DMS79 (cell line): ENCODE results near the gene ATG7.
"Not testable (repeated sequence)": the region's sequence is repeated elsewhere in the genome, so short reads cannot be mapped to it uniquely, and the experiment has no call there.

Experiments used
- DNase-seq: peaks from one replicate; lab custom pipeline; 2025; lab: John Stamatoyannopoulos, UW

The ATG7 gene

DNA sequence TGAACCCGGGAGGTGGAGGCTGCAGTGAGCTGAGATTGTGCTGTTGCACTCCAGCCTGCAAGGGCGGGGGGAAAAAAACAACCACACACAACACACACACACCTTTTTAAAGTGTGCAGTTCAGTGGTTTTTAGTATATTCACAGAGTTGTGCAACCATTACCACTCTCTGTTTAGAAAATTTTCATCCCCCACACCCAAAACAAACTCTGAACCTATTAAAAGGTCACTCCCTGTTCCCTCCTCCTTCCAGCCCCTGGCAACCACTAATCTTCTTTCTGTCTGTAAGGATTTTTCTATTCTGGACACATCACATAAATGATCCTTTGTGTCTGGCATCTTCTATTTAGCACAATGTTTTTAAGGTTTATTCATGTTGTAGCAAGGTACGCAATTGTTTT lies 159.1 kb downstream of the ATG7 start:
- no peak for DNase-seq

DNA sequence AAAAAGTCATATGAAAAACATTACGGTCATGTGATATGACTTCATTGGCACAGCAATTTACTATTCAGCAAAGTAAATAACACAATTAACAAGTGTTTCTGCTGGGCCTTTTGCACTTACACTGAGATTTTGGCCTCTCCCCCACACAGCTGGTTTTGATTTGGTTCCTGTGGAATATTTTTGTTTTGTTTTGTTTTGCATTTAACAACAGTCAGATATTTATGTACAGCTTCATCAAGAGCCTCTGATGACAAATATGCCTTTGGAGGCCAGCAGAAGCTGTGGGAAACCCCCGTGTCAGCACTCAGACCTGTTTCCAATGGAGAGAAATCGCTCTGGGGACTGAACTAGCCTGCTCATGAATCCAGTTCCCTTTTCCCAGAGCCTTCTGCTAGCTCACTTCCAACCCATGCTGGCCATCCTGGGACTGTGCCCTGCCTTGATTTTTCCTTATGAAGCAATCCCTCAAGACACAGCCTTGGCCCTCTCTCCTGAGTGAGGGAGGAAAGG lies 161.9 kb downstream of the ATG7 start:
- no peak for DNase-seq

DNA sequence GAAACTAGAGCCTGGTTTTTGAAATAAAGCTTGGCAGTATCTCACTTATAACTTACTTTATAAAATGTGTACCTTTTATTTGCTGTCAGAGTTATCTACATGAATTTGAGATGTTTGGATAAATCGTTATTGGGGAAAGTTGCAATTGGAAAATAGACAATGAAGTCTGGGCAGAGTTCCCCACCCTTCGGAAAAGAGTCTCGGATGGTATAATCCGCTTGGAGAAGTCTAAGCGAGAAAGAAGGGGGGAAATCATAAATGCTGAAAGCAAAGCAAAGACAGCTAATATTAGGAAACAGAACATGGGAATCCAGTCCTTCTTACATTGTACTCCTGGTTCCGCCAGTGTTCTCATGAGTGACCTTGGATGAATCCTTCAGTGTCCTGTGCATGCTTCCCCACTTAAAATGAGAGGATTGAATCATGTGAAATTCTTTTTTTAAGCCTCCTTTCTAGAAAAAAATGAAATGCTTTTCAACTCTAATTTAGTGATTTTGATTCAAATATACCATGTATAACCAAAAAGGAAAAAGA lies 162.4 kb downstream of the ATG7 start:
- DNase-seq: no peak

DNA sequence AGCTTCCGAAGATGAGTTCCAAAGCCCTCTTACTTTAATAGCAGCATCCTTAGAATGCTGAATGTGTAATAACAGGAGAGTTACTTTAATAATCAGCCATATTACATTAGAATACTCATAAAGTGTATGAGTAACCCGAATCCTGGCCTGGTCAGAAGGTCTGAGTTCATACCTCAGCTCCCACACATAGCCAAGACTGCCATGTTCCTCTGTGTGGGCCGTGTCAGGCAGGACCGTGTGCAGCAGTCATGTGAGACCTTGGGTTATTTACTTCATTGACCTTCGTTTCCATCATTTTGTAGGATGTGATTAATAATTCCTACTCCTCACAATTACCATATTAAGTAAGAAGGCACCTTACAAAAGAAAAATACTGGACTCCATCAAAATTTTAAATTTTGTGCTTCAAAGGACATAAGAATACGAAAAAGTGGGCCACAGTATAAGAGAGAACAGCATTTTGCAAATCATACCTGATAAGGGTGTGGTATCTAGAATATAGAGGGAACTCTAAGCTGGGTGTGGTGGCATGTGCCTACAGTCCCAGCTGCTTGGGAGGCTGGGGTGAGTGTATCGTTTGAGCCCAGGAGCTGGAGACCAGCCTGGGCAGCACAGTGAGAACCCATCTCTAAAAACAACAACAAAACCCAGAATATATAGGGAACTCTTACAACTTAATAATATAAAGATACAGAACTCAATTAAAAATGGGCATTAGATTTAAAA lies 163.4 kb downstream of the ATG7 start:
- no peak for DNase-seq

DNA sequence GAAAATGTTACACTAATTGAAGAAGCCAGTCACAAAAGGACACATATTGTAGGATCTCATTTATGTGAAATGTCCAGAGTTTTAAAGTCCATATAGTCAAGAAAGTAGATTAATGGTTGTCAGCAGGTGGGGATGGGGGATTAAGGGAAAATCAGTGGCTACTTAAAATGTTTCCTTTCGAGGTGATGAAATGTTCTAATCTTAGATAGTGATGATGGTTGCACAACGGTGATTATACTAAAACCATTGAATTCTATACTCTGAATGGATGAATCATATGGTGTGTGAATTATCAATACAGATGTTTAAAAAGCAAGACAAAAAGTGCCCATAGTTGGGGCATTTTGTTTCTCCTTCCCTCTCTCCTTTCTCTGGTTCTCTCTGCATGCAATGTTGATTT lies 164.6 kb downstream of the ATG7 start:
- no peak for DNase-seq

DNA sequence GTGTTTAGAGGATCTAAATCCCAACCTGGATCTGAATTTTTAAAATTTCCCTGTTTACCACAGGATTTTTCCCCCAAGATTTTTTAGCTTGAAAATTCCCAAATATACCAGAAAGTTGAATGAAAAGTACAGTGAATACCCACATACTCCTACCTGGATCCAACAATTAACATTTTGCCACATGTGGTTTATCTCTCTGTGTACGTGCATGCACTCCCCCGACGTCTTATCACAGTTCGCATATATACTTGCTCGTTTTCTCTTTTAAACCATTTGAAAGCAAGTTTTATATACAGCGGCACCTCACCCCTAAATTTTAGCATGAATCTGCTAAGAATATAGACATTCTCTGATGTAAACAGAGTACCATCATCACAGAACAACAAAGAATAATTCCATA lies 165.3 kb downstream of the ATG7 start:
- no peak for DNase-seq

DNA sequence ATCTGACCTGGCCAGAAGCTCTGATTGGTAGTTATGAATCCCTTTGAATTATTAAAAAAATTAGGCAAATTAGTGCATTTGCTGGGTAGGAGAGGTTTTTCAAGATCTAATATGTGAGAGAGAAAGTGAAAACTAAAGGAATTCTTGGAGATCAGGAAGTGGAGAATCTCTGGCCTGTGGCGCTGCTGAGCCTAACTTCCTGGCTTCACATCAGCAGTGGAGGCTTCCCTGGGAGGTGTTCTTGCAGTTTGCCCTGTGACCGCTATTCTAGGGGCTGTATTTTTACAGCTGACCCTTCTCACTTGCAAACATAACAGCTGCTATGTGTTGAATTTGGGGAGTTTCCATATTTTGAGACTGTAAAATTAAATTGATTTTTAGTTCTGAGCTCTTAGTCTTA lies 166.4 kb downstream of the ATG7 start:
- DNase-seq: no peak

DNA sequence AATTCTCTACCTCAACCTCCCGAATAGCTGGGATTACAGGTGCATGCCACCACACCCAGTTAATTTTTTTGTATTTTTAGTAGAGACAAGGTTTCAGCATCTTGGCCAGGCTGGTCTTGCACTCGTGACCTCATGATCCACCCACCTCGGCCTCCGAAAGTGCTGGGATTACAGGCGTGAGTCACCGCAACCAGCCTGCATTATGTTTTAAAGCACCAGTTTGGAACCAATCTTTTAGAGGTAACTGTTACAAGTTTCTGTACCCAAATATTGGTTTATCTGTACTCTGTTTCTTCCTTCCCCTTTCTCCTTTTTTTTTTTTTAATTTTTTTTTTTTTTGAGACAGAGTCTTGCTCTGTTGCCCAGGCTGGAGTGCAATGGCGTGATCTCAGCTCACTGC lies 169.1 kb downstream of the ATG7 start:
- DNase-seq: not testable (repeated sequence)

DNA sequence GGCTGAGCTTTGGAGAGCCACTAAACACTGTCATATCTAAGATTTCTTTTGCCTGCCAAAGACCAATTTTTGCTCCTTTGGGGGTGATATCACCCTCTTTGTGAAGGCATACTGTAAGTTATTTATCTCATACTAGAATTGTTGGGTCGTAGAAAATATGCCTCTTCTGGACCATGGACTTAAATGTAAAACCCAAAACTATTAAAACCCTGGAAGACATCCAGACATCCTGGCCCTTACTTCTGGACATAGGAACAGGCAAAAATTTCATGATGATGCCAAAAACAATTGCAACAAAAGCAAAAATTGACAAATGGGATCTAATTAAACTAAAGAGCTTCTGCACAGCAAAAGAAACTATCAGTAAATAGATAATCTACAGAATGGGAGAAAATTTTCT lies 172.2 kb downstream of the ATG7 start:
- DNase-seq: no peak

DNA sequence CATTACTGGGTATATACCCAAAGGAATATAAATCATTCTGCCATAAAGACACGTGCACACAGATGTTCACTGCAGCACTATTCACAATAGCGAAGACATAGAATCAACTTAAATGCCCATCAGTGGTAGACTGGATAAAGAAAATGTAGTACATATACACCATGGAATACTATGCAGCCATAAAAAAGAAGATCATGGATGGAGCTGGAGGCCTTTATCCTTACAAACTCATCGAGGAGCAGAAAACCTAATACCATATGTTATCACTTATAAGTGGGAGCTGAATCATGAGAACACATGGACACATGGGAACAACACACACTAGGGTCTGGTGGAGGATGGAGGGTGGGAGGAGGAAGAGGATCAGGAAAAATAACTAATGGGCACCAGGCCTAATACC lies 173.0 kb downstream of the ATG7 start:
- not testable (repeated sequence) for DNase-seq

DNA sequence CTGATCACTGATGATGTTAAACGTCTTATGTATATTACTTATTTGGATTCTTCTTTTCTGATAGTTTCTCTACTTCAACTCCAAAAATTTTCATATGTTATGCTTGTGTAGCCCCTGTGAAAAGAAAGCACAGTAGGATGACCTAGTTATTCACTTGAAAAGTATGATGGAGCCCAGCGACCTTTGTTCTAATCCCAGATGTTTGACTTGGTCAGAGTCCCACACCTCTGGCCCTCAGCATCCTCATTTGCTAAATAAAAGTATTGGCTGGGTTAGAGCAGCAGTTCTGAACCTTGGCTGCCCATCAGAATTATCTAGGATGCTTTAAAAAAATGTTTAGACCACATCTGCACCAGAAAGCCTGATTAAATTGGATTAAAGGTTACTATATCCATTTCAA lies 173.7 kb downstream of the ATG7 start:
- DNase-seq: no peak

DNA sequence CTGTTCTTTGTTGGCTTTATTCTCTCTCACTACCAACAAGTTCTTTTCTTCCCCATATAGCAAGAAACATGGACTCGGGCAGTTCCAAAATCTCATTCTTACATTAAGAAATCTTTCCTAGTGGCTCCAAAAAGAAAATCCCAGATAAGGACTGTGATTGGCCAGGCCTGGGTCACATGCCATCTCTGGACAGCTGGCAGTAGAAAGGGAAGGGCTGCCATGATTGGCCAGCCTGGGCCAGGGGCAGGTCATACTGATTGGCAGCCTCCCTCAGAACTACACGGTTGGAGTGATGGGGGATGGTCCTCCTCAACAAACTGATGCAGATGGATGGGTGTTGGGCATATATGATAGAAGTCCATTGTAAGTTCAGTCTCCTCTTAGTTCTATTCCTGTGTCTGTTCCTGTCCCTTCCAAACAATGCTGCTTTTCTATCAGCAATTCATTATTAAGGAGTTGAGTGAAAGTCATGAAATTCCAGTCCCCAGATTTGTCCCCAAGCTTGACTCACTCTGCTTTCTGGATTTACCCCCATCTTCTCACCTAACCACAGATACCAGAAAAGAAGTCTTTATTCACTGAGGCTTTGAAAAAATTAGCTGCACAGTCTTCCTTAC lies 175.5 kb downstream of the ATG7 start:
- no peak for DNase-seq

DNA sequence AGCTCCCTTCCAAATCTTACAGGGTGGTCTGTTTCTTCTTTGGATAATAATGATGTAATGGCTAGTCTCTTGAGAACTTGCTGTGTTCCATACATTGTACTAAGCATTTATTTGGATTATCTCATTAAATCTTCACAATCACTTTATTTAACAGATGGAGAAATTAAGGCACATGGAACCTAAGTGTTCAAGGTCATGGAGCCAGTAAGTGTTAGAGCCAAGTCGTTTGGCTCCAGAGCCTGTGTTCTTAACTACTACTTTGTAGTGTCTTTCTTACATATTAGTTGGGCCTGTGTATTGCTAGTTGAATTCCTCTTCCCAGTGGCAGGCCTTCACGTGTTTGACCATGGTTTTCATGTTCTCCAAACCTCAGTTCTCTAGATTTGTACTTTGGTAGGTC lies 177.8 kb downstream of the ATG7 start:
- DNase-seq: no peak

DNA sequence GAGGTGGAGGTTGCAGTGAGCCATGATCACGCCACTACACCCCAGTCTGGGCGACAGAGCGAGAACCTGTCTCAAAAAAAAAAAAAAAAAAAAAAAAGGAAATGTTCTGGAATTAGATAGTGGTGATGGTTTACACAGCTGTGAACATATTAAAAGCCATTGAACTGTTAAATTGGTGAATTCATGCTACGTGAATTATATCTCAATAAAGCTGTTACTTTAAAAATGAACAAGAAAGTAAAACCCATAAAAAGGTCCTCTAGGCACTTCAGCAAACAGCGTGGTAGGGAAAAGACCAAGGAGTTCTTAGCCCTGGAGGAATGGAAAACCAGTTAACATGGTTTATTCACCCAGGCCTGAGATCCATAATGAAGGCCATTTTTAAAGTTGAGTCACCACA lies 180.1 kb downstream of the ATG7 start:
- no peak for DNase-seq

DNA sequence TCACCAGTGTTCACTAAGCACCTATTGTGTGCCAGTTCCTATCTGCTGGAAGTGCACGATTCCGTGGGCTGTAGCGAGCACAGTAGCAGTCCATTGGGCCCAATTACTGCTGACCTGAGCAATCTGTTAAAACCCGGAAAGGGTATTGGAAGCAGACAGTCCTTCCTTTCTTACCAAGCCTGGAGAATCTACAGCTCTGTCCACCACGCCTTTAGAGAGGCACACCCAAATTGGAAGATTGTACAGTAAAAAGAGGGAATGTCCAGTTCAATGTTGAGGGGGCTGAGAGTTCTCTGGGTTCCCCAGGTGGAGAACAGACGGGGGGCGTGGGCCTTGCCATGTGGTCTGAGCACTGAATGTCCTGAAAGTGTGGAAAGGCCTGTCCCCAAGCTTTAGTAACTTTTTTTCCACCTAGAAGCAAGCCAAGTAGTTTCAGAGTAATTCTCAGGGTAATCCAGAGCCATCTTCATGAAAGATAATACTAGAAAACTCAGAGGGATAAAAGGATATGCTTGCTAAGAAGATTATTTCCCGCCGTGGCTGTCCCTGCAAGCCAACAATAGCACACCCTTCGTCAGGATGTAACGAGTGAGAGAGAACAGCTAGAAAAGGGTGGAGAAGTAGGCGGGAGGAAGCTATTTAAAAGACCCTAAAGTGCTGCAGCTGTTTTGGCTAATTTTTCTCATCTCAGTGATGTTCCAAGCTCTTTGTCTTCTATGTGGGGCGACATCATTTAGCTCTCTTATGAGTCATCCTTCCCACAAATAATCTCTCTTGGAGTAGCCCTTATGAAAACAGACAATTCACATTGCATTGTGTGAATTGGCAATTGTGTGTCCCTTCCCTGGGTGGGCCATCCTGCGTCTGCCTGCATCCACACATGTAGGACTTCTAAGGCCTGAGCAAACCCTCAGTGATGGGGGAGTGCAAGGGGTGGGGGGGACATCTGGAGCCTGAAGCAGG lies 181.0 kb downstream of the ATG7 start:
- DNase-seq: no peak

DNA sequence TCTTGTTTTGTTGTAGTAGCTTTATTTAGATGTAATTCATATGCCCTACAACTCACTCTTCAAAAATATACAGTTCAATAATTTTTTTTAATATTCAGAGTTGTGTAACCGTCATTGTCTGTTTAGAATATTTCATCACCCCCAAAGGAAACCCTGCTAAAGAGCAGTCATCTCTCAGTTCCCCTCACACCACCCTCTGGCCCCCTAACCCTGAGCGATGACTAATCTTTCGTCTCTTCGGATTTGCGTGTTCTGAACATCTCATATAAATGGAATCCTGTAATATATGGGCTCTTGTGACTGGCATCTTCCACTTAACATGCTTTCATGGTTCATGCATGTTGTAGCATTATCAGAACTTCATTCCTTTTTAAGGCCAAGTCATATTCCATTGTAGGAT lies 183.8 kb downstream of the ATG7 start:
- no peak for DNase-seq

DNA sequence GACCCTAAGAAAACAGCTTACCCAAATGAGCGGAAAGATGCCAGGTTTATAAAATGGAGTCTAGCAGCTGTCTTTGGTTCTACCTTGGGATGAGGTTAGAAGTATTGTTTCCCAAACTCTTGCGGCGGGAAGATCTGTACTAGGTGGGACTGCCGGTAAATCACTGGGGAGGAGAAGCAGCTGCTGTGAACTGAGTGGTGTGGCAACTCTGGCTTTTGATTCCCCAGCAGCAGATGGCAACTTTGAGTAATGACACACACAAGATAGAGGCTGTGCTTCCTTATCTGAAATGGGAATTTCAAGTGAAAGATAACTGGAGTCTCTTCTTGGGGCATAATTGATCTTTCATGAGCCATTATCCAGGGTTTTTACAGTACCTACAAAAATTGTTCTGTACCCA lies 184.9 kb downstream of the ATG7 start:
- DNase-seq: no peak

DNA sequence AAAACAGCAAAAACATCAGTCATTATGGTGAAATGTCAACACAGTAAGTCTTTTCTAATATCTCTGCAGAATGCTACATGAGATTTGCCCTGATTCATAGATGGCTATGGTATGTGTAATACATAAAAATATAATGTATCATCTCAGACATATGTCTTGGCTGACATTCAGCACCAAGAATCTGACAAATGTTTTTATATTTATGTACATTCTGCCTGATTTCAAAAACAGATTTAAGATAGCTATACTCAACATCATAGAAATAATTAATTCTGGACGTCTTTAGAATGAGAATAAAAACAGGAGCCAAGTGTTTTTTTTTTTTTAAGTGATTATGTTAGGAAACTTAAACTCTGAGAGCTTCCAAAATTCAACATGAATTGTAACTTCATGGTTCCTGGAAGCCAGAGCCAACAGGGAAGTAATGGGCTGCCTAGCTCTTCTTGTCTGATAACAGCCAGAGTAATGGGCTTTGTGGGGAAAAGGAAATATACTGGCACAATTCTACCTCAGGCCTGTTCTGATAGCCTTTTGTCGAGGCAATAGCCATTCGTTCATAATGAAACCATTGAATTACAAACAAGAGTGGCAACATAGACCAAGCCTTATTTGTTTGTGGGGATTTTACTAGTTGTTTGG lies 187.1 kb downstream of the ATG7 start:
- DNase-seq: no peak

DNA sequence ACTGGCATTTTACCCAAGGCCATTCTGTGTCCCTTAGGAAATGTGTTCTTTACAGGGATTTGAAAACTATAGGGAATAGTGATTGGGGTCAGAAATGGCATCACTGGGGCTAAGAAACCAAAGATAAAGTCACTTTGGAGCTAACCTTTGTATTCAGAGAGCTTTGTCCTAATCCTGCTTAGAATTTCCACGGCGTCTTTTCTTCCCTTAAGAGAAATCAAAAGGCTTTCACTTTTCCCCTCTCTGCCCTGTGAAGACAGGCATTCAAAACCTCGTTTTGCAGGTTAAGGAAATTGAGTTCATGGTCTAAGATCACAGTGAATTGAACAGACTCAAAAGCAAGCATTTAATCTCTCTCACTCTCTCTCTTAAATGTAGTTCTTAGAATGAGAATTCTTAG lies 189.0 kb downstream of the ATG7 start:
- DNase-seq: no peak

DNA sequence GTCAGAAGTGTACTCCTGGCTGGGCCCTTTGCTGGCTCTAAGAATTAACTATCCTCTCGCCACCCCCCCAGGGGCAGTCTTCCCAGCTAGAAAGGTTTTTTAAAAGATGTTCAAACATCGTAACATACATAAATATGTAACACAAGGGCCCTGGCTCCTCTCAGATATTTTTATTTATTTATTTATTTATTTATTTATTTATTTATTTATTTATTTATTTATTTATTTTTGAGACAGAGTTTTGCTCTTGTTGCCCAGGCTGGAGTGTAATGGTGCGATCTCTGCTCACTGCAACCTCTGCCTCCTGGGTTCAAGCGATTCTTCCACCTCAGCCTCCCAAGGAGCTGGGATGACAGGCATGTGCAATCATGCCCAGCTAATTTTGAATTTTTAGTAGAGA lies 190.5 kb downstream of the ATG7 start:
- not testable (repeated sequence) for DNase-seq

DNA sequence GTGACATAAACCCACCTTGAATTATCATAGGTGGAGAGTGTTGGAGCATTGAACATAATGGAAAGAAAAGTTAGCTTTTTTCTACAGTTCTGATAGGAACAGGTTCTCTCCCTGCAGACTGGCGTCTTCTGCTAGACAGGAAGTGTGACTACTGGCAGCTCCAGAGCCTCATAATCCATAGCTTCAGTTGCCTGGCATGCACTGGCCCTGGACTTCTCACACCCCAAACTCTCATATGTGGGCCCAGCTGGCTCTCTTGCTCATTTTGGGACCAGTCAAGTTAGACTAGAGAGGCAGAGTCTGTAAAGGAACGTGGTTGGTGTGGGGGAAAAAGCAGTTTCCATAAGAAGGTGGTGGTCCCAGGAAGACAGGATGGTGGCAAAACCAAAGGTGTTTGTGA lies 191.4 kb downstream of the ATG7 start:
- no peak for DNase-seq

DNA sequence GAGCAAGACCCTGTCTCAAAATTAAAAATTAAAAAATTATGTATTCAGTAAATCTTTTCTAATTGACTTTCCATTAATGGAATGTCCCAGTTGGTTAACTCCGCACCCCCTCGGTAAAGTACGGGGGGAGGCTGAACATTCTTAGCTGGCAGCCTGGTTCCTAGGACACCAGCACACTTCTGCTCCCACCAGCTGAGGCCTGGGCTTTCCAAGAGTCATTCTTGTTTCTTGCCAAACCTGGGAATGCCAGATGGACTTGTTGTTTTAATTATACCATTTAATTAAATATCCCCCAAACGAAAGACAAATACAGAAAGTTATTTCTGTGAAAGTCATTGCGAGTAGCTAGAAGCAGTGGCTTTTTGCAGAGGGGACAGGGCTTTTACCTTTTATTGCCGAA lies 192.2 kb downstream of the ATG7 start:
- no peak for DNase-seq
